Left forelimb (tissue), 1 donor: ENCODE data around the gene NRG2.

ENCODE experiments used
- DNase-seq: peaks from one replicate; pipeline ENCODE4 v3.0.0-alpha.2; 2018; ENCODE audit warnings: low spot score

The NRG2 gene

GRCh38 chr5:140041099-140041491, 2.0 kb downstream of the NRG2 start:
- DNase-seq = no peak

GRCh38 chr5:140040358-140040757, 2.7 kb downstream of the NRG2 start:
- no peak for DNase-seq

GRCh38 chr5:140039561-140039960, 3.5 kb downstream of the NRG2 start:
- no peak for DNase-seq

GRCh38 chr5:140038373-140038957, 4.6 kb downstream of the NRG2 start:
- no peak for DNase-seq

GRCh38 chr5:140037012-140037411, 6.1 kb downstream of the NRG2 start:
- DNase-seq = no peak

GRCh38 chr5:140035881-140036280, 7.2 kb downstream of the NRG2 start:
- DNase-seq = no peak

- DNase-seq = no peak
Measured at GRCh38 chr5:140033037-140033760, 9.9 kb downstream of the NRG2 start.

GRCh38 chr5:140032296-140032695, 10.8 kb downstream of the NRG2 start:
- DNase-seq = no peak

GRCh38 chr5:140027807-140028206, 15.3 kb downstream of the NRG2 start:
- DNase-seq = no peak

GRCh38 chr5:140025736-140026135, 17.4 kb downstream of the NRG2 start:
- no peak for DNase-seq

- DNase-seq = no peak
Measured at GRCh38 chr5:140024928-140025327, 18.2 kb downstream of the NRG2 start.

- DNase-seq = no peak
Measured at GRCh38 chr5:140023611-140024191, 19.4 kb downstream of the NRG2 start.

- no peak for DNase-seq
Measured at GRCh38 chr5:140020601-140021177, 22.4 kb downstream of the NRG2 start.

- DNase-seq = no peak
Measured at GRCh38 chr5:140018920-140019644, 24.0 kb downstream of the NRG2 start.

GRCh38 chr5:140018517-140018916, 24.6 kb downstream of the NRG2 start:
- no peak for DNase-seq

GRCh38 chr5:140018096-140018481, 25.0 kb downstream of the NRG2 start:
- DNase-seq = no peak

GRCh38 chr5:140017397-140018095, 25.6 kb downstream of the NRG2 start:
- DNase-seq = no peak

- no peak for DNase-seq
Measured at GRCh38 chr5:140015706-140016105, 27.4 kb downstream of the NRG2 start.

GRCh38 chr5:140014751-140015150, 28.3 kb downstream of the NRG2 start:
- no peak for DNase-seq

GRCh38 chr5:140013536-140013935, 29.6 kb downstream of the NRG2 start:
- DNase-seq = no peak

GRCh38 chr5:140012443-140012842, 30.7 kb downstream of the NRG2 start:
- DNase-seq = no peak

GRCh38 chr5:140011297-140011802, 31.7 kb downstream of the NRG2 start:
- no peak for DNase-seq
